Aorta (tissue), 5 donors: ENCODE measurements around the gene CLDN14. TPM values are rescaled to one million over a fixed set of nuclear protein-coding genes. Genes with fewer than 3 reads are reported as not detected.

ENCODE experiments used
- ATAC-seq: fragments of 200-7000 bp; cut with Tn5 transposase; one replicate; pipeline ENCODE4 v1.9.1; 2022; ENCODE audit warnings: moderate library complexity; ENCODE audit not compliant: low FRiP score
- DNase-seq, 2 donors: peaks; one replicate each; pipeline ENCODE4 v3.0.0-alpha.2; 2020
- H3K27ac ChIP-seq, 2 donors: one replicate each; pipeline ENCODE4 v1.5.1; 2013; ENCODE audit warnings: low read length in 2 of 2, mild to moderate bottlenecking in 2 of 2, moderate library complexity in 2 of 2, control low read depth in 1 of 2, inconsistent platforms in 1 of 2, low read depth in 1 of 2
- H3K27me3 ChIP-seq, 2 donors: one replicate each; pipeline ENCODE4 v1.6.1; 2013; ENCODE audit warnings: control low read depth in 1 of 2, low read length in 1 of 2, mild to moderate bottlenecking in 1 of 2, moderate library complexity in 1 of 2; ENCODE audit not compliant: insufficient read depth in 2 of 2, control insufficient read depth in 1 of 2
- H3K36me3 ChIP-seq, 2 donors: one replicate each; pipeline ENCODE4 v1.6.1; 2013; ENCODE audit warnings: control low read depth in 1 of 2, low read length in 1 of 2, mild to moderate bottlenecking in 1 of 2; ENCODE audit not compliant: insufficient read depth in 2 of 2, control insufficient read depth in 1 of 2
- H3K4me1 ChIP-seq, 2 donors: one replicate each; pipeline ENCODE4 v1.6.1; 2013; ENCODE audit warnings: low read length in 2 of 2, control low read depth in 1 of 2, mild to moderate bottlenecking in 1 of 2, moderate library complexity in 1 of 2; ENCODE audit not compliant: insufficient read depth in 2 of 2, control insufficient read depth in 1 of 2
- H3K4me3 ChIP-seq, 2 donors: one replicate each; pipeline ENCODE4 v1.5.1; 2013; ENCODE audit warnings: low read length in 2 of 2, control low read depth in 1 of 2, mild to moderate bottlenecking in 1 of 2
- H3K9me3 ChIP-seq: one replicate; pipeline ENCODE4 v1.6.1; 2013; ENCODE audit warnings: mild to moderate bottlenecking, low read length; ENCODE audit not compliant: control insufficient read depth
- WGBS, 2 donors: extraction: QIAGEN DNeasy Blood & Tissue Kit; methylation state at CpG; one replicate each; pipeline ENCODE4 v1.1.7; 2013; 5-methylcytosine and 5-hydroxymethylcytosine counted together
- intact Hi-C, 2 donors: fragments of 100-400 bp; cut with DNase I; formaldehyde crosslinking; loops; one replicate each; pipeline versions ENCODE4 v1.14.2 to v1.15.0; 2022
- polyA plus RNA-seq, 2 donors: library from polyadenylated mRNA; stranded (reverse); fragments of 200-250 nt; gene quantifications; one replicate each; pipeline ENCODE4 v1.2.3, GENCODE V29; 2013
- total RNA-seq, 2 donors: library from RNA; stranded (reverse); fragmentation: NEBNext Ultra II Directional; extraction: Animal tissue kit (Norgen Biotek cat#: 25700); gene quantifications; one replicate each; pipeline ENCODE4 v1.2.1, GENCODE V29; 2021
- donor health status: healthy with polysubstance abuse.
- donor health status: Bipolar disorder and iron deficiency.
- donor health status: DM: no; HTN: no; CAD: no.
- donor health status: DM: no; HTN: no; CAD: no.
- donor health status: DM: yes; HTN: yes; CAD: no.

CLDN14 gene
- total and polyA plus RNA-seq, 4 donors: 0.33 to 0.42 TPM; not detected in 2

DNA sequence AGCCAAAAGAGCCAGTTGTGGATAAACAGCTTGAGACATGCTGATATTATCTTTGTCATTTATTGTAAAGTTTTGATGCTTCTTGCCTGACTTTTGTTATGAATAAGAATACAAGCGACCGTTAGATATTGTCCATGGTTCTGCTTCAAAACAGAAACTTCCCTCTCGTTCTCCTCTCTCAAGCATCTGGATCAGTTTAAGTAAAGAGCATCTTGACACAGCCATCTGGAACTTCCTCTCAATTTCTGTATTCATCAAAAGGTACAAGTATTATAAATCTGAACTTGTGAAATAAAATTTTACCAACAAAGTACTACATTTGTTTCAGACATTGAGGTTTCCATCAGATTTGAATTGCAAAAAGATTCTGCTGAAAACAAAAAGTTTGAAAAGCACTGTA, 36.4 kb upstream of the CLDN14 start:
- no peaks in the 10 kb centered on the region for H3K27me3 ChIP-seq
- DNase-seq (no peak), ATAC-seq (no peak)
- no peaks in the 10 kb centered on the region for H3K9me3 ChIP-seq
- H3K4me1 ChIP-seq: no peaks in the 10 kb centered on the region
- H3K27ac ChIP-seq: no peak overlapping the region
- H3K4me3 ChIP-seq: no peak overlapping the region
- WGBS, 2 donors: 63 to 69% methylated on average over 3 of the region's 3 CpGs
- intact Hi-C loops: no loop called here
- no peaks in the 10 kb centered on the region for H3K36me3 ChIP-seq

DNA sequence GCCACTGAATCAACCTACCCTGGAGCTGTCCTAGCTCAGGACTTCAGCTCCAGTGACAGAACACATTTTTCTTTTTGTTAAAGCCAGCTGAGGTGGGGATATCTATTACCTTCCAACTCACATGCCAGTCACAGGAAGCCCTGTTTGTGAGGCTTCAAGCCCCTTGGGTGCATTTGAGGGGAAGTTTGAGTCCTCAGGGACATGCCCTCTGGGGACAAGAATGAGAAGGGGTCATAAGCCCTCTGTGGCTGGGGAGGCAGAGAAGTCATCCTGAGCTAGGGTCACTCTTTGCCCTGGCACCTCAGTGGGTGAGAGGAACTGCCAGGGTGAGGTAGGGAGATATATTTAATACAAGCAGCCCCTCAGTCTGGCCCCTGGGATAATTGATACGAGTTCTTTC, 33.5 kb upstream of the CLDN14 start:
- H3K27ac ChIP-seq: no peak overlapping the region
- H3K4me1 ChIP-seq: no peaks in the 10 kb centered on the region
- DNase-seq: no peak
- H3K36me3 ChIP-seq: no peaks in the 10 kb centered on the region
- no peak for ATAC-seq
- H3K27me3 ChIP-seq: no peaks in the 10 kb centered on the region
- no peak overlapping the region for H3K4me3 ChIP-seq
- H3K9me3 ChIP-seq: no peaks in the 10 kb centered on the region
- WGBS, 2 donors: 63 to 72% methylated on average over 1 of the region's 1 CpG
- intact Hi-C loops: no loop called here

DNA sequence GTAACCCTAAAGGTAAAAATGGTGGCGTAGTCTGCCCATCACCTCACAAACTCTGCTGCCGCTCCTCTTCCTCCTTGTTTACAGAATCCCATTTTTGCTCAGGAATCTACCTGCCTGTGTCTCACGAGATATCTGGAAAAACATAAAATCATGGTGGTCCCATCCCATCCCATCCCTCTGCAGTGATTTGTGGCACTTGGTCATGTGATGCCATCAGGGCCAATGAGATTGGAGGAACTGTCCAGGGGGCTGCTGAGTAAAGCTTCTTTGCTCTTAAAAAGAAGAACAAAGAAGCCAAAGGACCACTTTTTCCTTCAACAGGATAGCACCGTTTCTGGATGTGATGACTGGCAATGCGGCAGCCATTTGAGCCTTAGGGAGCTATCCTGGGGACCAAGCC, 33.0 kb upstream of the CLDN14 start:
- no peak overlapping the region for H3K4me3 ChIP-seq
- H3K9me3 ChIP-seq: no peaks in the 10 kb centered on the region
- no peaks in the 10 kb centered on the region for H3K4me1 ChIP-seq
- DNase-seq: no peak
- H3K27ac ChIP-seq: no peak overlapping the region
- H3K36me3 ChIP-seq: no peaks in the 10 kb centered on the region
- H3K27me3 ChIP-seq: no peaks in the 10 kb centered on the region
- no peak for ATAC-seq
- intact Hi-C loops: no loop called here
- WGBS, 2 donors: 64 to 67% methylated on average over 5 of the region's 5 CpGs

DNA sequence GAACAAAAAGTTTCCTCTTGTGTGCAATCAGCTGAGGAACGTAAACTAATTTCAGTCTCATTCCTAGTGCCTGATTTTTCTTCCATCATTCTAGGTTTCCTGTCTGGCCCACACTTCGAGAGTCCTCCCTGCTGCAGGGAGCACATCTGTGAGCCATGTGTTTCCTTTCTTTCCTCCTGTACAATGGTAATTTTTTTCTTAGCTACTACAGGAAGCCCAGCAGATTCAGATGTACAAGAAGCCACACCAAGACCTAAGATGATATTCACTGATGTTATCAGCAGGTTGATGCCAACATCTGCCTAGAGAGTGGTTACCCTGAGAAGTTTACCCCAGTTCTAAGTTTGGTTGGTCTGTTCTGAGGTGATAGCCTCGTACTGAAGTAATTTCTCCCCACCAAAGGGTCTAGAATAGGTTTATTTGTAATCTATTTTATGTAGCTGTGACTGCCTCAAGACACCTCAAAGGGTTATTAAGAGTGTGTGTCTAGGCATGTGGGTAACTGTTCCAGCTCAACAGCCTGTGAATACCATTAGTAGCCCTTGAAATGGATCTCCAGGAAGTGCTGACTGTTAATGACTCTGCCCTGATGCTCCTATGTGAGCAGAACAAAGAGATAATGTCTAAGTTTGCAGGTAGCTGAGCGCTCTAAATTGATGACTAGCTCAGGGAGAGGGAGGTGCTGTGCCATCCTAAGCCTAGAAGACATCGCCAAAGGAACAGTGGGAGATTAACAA, 31.7 kb upstream of the CLDN14 start:
- ATAC-seq (no peak), DNase-seq (no peak)
- 67 to 70% methylated on average over 5 of the region's 5 CpGs for WGBS, 2 donors
- Histone ChIP-seq H3K36me3 (no peaks in the 10 kb centered on the region), H3K27me3 (no peaks in the 10 kb centered on the region), H3K4me1 (no peaks in the 10 kb centered on the region), H3K4me3 (no peak overlapping the region), H3K9me3 (no peaks in the 10 kb centered on the region), H3K27ac (no peak overlapping the region)
- intact Hi-C loops: no loop called here

DNA sequence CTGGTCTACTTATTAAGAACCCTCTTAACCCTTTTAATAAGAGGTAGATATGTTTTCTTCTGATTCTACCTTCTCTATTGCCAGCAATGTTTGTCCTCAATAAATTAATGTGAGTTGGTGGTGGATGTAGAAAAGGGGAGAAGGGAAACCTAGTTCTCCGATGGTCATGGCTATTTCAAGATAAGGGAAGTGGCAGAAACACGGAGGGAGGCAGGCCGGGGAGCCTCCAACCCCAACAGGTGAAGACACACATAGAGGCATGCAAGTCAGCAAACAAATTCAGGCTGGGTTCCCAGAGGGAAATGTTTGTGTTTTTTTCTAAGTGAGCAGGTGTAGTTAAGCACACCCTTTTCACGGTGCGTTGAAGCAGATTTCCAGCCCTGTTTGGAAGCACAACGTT, 31.0 kb upstream of the CLDN14 start:
- Histone ChIP-seq H3K4me1 (no peaks in the 10 kb centered on the region), H3K36me3 (no peaks in the 10 kb centered on the region), H3K27ac (no peak overlapping the region), H3K27me3 (no peaks in the 10 kb centered on the region), H3K9me3 (no peaks in the 10 kb centered on the region), H3K4me3 (no peak overlapping the region)
- no peak for ATAC-seq
- DNase-seq: no peak
- intact Hi-C loops: no loop called here
- WGBS, 2 donors: 70 to 77% methylated on average over 6 of the region's 6 CpGs

DNA sequence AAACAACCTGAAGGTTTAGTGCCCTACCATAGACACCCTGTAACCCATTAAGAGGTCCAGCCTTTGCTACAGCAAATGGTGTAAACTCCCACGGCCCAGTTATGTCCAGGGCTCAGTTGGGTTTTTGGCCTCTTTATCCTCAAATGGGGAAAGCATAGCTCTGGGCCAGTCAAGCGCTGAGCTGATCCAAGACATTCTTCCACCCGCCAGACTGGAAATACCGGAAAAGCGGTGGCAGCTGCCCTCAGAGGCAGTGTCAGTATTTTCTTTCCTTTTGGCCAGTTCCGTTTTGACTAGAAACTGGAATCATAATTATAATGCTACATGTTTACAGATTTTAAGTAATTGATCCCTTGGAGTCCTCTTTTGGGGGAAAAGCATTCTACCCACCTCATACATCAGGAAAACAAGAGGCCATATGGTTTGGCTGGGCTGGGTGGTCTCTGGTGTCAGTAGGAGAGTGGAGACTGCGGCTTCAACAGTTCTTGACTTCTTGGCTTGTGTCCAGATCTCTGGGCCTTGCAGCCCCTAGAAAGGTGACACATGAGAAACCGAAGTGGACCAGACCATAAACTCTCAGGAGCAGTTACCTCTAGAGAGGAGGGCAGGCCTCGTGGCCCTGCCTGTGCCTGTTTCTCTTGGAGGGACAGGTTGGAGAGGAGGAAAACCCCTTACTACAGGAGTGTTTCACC, 30.2 kb upstream of the CLDN14 start:
- DNase-seq: no peak
- ATAC-seq: no peak
- WGBS, 2 donors: 85 to 86% methylated on average over 9 of the region's 9 CpGs
- H3K27ac ChIP-seq: no peak overlapping the region
- no peaks in the 10 kb centered on the region for H3K27me3 ChIP-seq
- H3K36me3 ChIP-seq: no peaks in the 10 kb centered on the region
- H3K4me1 ChIP-seq: no peaks in the 10 kb centered on the region
- no peaks in the 10 kb centered on the region for H3K9me3 ChIP-seq
- intact Hi-C loops: no loop called here
- no peak overlapping the region for H3K4me3 ChIP-seq

DNA sequence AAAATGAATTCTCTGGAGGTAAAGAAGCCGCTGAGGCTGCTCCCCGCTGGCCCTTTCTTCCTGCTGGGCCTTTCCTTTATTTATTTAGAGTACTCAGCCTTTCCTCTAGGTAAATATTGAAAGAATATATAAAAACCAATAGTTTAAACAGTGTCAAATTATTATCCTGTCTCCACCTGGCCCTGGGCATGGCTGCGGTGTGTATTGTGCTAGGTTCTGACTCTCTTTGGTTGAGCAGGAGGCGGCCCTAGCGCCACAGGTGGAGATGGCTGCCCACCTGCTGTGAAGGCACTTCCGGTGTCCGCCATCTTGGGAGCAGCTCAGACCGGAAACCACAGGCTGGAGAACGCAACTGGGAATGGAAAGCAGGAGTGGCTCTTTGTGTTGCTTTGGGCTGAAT, 29.0 kb upstream of the CLDN14 start:
- WGBS, 2 donors: 97 to 99% methylated on average over 9 of the region's 9 CpGs
- no peak for DNase-seq

DNA sequence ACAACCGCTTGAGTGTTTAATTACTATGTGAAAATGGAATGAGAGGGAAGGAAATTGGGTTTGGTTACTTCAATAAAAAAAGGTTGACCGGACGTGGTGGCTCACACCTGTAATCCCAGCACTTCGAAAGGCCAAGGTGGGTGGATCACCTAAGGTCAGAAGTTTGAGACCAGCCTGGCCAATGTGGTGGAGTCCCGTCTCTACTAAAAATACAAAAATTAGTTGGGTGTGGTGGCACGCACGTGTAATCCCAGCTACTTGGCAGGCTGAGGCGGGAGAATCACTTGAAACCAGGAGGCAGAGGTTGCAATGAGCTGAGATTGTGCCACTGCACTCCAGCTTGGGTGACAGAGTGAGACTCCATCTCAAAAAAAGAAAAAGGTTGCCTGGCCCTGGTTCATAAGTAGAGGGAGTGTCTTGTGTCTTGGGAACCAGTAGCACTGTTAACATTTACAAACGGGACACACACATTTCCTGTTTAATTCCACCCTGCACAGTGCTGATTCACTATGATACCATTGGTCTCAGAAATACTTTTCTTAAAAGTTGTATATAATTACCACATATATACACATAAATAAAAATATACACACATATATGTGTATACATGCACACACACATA, 27.6 kb upstream of the CLDN14 start:
- DNase-seq (no peak), ATAC-seq (no peak)
- H3K4me3 ChIP-seq: no peak overlapping the region
- H3K4me1 ChIP-seq: no peaks in the 10 kb centered on the region
- no peaks in the 10 kb centered on the region for H3K36me3 ChIP-seq
- WGBS, 2 donors: 78 to 81% methylated on average over 9 of the region's 9 CpGs
- no peak overlapping the region for H3K27ac ChIP-seq
- H3K27me3 ChIP-seq: no peaks in the 10 kb centered on the region
- intact Hi-C loops: no loop called here
- H3K9me3 ChIP-seq: no peaks in the 10 kb centered on the region

More for the DNA sequence above, 29.0 kb upstream of the CLDN14 start:
- Histone ChIP-seq H3K4me3 (no peak overlapping the region), H3K9me3 (no peaks in the 10 kb centered on the region), H3K27me3 (no peaks in the 10 kb centered on the region), H3K27ac (no peak overlapping the region), H3K36me3 (no peaks in the 10 kb centered on the region), H3K4me1 (no peaks in the 10 kb centered on the region)
- intact Hi-C loops: no loop called here
- no peak for ATAC-seq

DNA sequence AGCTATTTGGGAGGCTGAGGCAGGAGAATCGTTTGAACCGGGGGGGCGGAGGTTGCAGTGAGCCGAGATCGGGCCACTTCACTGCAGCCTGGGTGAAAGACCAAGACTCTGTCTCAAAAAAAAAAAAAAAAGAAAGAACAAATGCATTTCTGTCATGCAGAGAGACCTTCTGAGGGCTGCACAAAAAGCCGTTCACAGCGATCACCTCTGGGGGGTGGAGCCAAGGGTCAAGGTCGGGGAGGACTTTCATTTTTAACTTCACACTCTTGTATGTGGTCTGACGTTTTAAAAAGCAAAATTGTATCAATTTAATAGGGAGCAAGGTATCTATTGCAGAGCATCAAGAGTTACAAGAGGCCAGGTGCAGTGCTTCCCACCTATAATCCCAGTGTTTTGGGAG, 26.6 kb upstream of the CLDN14 start:
- Histone ChIP-seq H3K4me1 (no peaks in the 10 kb centered on the region), H3K36me3 (no peaks in the 10 kb centered on the region), H3K9me3 (no peaks in the 10 kb centered on the region), H3K27me3 (no peaks in the 10 kb centered on the region), H3K27ac (no peak overlapping the region), H3K4me3 (no peak overlapping the region)
- DNase-seq (no peak), ATAC-seq (no peak)
- WGBS, 2 donors: 81 to 82% methylated on average over 9 of the region's 9 CpGs
- intact Hi-C loops: no loop called here
